Measurements from ENCODE around the gene MUC4.

DNA sequence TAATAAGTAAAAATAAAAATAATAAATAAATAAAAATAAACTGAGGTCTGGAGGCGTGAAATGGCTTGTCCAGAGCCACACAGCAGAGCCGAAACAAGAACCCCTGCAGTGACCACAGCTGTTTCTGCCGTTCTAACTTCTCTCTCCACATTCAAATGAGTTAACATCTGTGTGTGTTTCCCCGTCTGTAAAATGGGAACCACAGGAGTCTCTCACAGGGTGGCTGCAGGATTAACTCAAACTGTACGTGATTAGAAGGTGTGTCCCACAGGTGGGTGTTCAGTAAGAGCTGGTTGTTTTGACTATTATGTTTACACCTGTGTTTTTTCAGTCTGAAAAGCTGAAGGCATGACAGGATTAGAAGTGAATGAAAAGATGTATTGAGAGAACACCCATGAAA, 27.0 kb upstream of the MUC4 start:
- TF ChIP-seq, protein P1, sequence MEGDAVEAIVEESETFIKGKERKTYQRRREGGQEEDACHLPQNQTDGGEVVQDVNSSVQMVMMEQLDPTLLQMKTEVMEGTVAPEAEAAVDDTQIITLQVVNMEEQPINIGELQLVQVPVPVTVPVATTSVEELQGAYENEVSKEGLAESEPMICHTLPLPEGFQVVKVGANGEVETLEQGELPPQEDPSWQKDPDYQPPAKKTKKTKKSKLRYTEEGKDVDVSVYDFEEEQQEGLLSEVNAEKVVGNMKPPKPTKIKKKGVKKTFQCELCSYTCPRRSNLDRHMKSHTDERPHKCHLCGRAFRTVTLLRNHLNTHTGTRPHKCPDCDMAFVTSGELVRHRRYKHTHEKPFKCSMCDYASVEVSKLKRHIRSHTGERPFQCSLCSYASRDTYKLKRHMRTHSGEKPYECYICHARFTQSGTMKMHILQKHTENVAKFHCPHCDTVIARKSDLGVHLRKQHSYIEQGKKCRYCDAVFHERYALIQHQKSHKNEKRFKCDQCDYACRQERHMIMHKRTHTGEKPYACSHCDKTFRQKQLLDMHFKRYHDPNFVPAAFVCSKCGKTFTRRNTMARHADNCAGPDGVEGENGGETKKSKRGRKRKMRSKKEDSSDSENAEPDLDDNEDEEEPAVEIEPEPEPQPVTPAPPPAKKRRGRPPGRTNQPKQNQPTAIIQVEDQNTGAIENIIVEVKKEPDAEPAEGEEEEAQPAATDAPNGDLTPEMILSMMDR (IDR thresholded peaks at IDR 0.05; ENCODE audit: low read length), result no peak
- no peak for TF ChIP-seq EZH2 (IDR thresholded peaks at IDR 0.05; ENCODE audit: borderline replicate concordance, low read length)

Measured in OCI-LY1 (cell line).